K562 (cell line): Measurements from ENCODE around the gene AP3M1. TPM values are rescaled to one million over a fixed set of nuclear protein-coding genes. Genes with fewer than 3 reads are reported as not detected.

Experiments used
- AFF4 ChIP-seq: sonication (generic); formaldehyde crosslinking; IDR thresholded peaks from 2 replicates; pipeline ENCODE4 v1.8.0; 2023; ENCODE audit warnings: mild to moderate bottlenecking, missing genetic modification reagents
- ARNT ChIP-seq, 2 experiments: fragments of 450-650 bp; IDR thresholded peaks; 2 replicates each; pipeline ENCODE4 v1.6.1; 2016; ENCODE audit warnings: mild to moderate bottlenecking in 1 of 2
- CBFB ChIP-seq: sonication (generic); formaldehyde crosslinking; IDR thresholded peaks from 2 replicates; pipeline ENCODE4 v1.4.0; 2020; ENCODE audit warnings: mild to moderate bottlenecking, missing genetic modification reagents
- CXXC5 ChIP-seq: fragments of 250-450 bp; sonication (Bioruptor Pico); IDR thresholded peaks from 2 replicates; pipeline ENCODE4 v1.8.0; 2022; ENCODE audit warnings: inconsistent platforms, mild to moderate bottlenecking, moderate library complexity
- ELK1 ChIP-seq: sonication (generic); formaldehyde crosslinking; IDR thresholded peaks from 2 replicates; pipeline ENCODE4 v1.8.1; 2022; ENCODE audit warnings: missing genetic modification reagents
- FOXK2 ChIP-seq, 2 experiments: fragments of 450-650 bp; IDR thresholded peaks in 1 of 2; conservative IDR thresholded peaks in 1 of 2; 2 replicates each; pipeline ENCODE4 v1.6.1; 2016; ENCODE audit warnings: low read depth in 2 of 2, mild to moderate bottlenecking in 1 of 2
- HDAC8 ChIP-seq: fragments of 450-650 bp; IDR thresholded peaks from 2 replicates; pipeline ENCODE4 v1.6.1; 2016; ENCODE audit warnings: mild to moderate bottlenecking, missing genetic modification characterization, moderate library complexity, missing compliant biosample characterization
- HLTF ChIP-seq: fragments of 450-650 bp; IDR thresholded peaks from 2 replicates; pipeline ENCODE4 v1.6.1; 2016
- HMGN3 ChIP-seq: IDR thresholded peaks from 2 replicates; pipeline ENCODE4 v1.6.1; 2011; ENCODE audit warnings: borderline replicate concordance, low read depth, mild to moderate bottlenecking, mixed read lengths, low read length; ENCODE audit not compliant: insufficient read length; ENCODE audit errors: extremely low read depth
- L3MBTL2 ChIP-seq: fragments of 450-650 bp; IDR thresholded peaks from 2 replicates; pipeline ENCODE4 v1.6.1; 2016; ENCODE audit warnings: mild to moderate bottlenecking, moderate library complexity
- NFE2L1 ChIP-seq: fragments of 450-650 bp; IDR thresholded peaks from 2 replicates; pipeline ENCODE4 v1.6.1; 2016; ENCODE audit warnings: missing genetic modification characterization, low read depth, mild to moderate bottlenecking, missing compliant biosample characterization, moderate library complexity, borderline replicate concordance
- NONO ChIP-seq, 2 experiments: fragments of 200-400 bp in 1 of 2; fragments of 450-650 bp in 1 of 2; formaldehyde crosslinking in 1 of 2; IDR thresholded peaks; 2 replicates each; pipeline ENCODE4 v1.6.1; 2017; ENCODE audit warnings: low read depth in 2 of 2, mild to moderate bottlenecking in 2 of 2, moderate library complexity in 2 of 2, low read length in 1 of 2
- PPARD ChIP-seq: fragments of 250-450 bp; sonication (Bioruptor Pico); IDR thresholded peaks from 2 replicates; pipeline ENCODE4 v1.8.0; 2022; ENCODE audit warnings: inconsistent platforms, mild to moderate bottlenecking, moderate library complexity
- SPI1 ChIP-seq: IDR thresholded peaks from 2 replicates; pipeline ENCODE4 v1.6.1; 2011; ENCODE audit warnings: low read depth, low read length, control low read depth, borderline replicate concordance
- TEAD1 ChIP-seq, 2 experiments: fragments of 450-650 bp in 1 of 2; sonication (generic) in 1 of 2; formaldehyde crosslinking; IDR thresholded peaks; 2 replicates each; pipeline versions ENCODE4 v1.4.0 to v1.8.0; 2020 to 2022; ENCODE audit warnings: mild to moderate bottlenecking in 2 of 2, missing genetic modification reagents in 1 of 2
- UBTF ChIP-seq, 2 experiments: IDR thresholded peaks; 2 replicates each; pipeline ENCODE4 v1.6.1; 2012; ENCODE audit warnings: improper control_type of control experiment in 2 of 2, low read depth in 2 of 2, low read length in 2 of 2, borderline replicate concordance in 1 of 2
- ZBTB1 ChIP-seq: sonication (generic); formaldehyde crosslinking; IDR thresholded peaks from 2 replicates; pipeline ENCODE4 v1.8.1; 2023; ENCODE audit warnings: missing genetic modification reagents, low read depth, mild to moderate bottlenecking, borderline replicate concordance
- ZNF766 ChIP-seq: fragments of 200-800 bp; sonication (Bioruptor generic); conservative IDR thresholded peaks from 2 replicates; pipeline ENCODE4 v1.6.1; 2016; ENCODE audit warnings: missing genetic modification characterization, missing compliant biosample characterization
- ZSCAN32 ChIP-seq: fragments of 450-650 bp; formaldehyde crosslinking; IDR thresholded peaks from 2 replicates; pipeline ENCODE4 v1.4.0; 2020; ENCODE audit warnings: mild to moderate bottlenecking, moderate library complexity
- polyA plus RNA-seq, 8 experiments: library from polyadenylated mRNA; depleted of rRNA in 4 of 8; stranded (reverse) in 5 of 8; unstranded in 3 of 8; fragments of >200 nt; fragmentation: Nextera tagmentation in 2 of 8; fragmentation: Illumina TruSeq in 1 of 8; extraction: Ambion mirVana in 2 of 8; extraction: Trizol in 1 of 8; gene quantifications; 2 replicates each; pipeline versions ENCODE4 v1.2.1 to v1.2.3, GENCODE V29; 2011 to 2014; ENCODE audit warnings: inconsistent platforms in 1 of 8, missing spikeins in 1 of 8
- total RNA-seq, 7 experiments: library from RNA; depleted of rRNA in 6 of 7; stranded (reverse); fragments of >200 nt in 6 of 7; fragmentation: Illumina TruSeq in 2 of 7; extraction: Trizol in 2 of 7; gene quantifications; 2 replicates each; pipeline versions ENCODE4 v1.2.1 to v1.2.3, GENCODE V29; 2011 to 2021; ENCODE audit warnings: low replicate concordance in 1 of 7

AP3M1 gene
- total and polyA plus RNA-seq, 9 of the 15 experiments (the other 6 are each of a cell fraction or from before 2014, with no cell fraction given) = 44.3 to 135 (median 67.6) TPM

DNA sequence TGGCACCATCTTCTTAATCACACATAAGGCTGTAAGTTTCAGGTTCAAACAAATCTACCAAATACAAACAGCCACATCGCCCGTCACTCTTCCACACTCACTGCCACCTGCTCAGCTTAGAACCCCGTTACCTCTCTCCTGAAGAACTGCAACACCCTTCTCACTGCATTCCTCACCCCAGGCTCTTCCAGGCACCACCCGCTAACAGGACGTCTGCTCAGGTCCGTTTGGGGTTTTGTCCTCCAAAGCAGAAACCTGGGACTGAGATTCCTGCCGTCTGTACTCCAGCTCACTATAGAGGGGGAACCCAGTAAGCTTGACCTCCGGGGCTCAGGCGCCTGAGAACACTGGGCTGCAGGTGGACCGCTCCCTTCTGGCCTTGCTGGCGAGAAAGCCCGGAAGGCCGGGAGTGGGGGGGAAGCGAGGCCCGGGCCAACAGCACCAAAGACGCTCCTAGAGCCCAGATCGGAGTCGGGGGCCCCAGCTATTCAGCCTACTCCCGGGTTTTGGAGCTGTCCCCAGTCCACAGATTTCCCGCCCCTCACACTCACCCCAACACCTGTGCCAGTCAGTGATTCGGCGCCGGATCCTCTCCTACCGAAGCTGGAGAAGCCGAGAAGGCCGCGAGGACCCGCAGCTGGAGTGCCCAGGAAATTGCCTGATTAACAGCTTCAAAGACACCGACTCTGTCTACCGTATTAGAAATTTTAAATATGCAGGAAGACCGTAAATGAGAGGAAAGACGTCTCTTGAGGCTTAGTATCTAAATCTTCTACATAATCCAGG, at the start of gene AP3M1 (continued):
- TF ChIP-seq AFF4 = no peak
- TF ChIP-seq ZBTB1 = peak; percentile 67; the same call in 1 of the 2 replicates
- no peak for TF ChIP-seq ELK1 (CRISPR knock-in tag)
- no peak for TF ChIP-seq HMGN3
- no peak for TF ChIP-seq HLTF
- TF ChIP-seq ZNF766 = peak; percentile 63; the same call in 1 of the 2 replicates
- TF ChIP-seq L3MBTL2 = peak; percentile 18; the same call in 1 of the 2 replicates
- no peak for TF ChIP-seq CBFB (CRISPR knock-in tag)
- 0 out of 2 replicates have a peak, but pooled peaks have one; percentile 50 for TF ChIP-seq HDAC8 (tag)
- TF ChIP-seq PPARD = no peak
- TF ChIP-seq ARNT (IDR thresholded peaks at IDR 0.05) = peak; percentile 46 to 82; a peak in 3 of 4 replicates
- peak in 1 of 2 experiments; percentile 55; a peak in 1 of 4 replicates for TF ChIP-seq FOXK2 (conservative IDR thresholded peaks at IDR 0.05 in 1 of 2, IDR thresholded peaks at IDR 0.05 in 1 of 2; ENCODE audit: low read depth in 2 of 2)
- TF ChIP-seq CXXC5 (CRISPR knock-in tag) = peak; percentile 62; the same call in 1 of the 2 replicates
- 0 out of 2 replicates have a peak, but pooled peaks have one; percentile 27 for TF ChIP-seq ZSCAN32 (CRISPR knock-in tag)
- no peak; a peak in 1 of 4 replicates for TF ChIP-seq TEAD1 (CRISPR knock-in tag; IDR thresholded peaks at IDR 0.05)
- TF ChIP-seq SPI1 = no peak
- no peak for TF ChIP-seq NONO (IDR thresholded peaks at IDR 0.05; ENCODE audit: low read depth in 2 of 2, low read length in 1 of 2)
- TF ChIP-seq UBTF (IDR thresholded peaks at IDR 0.05; ENCODE audit: borderline replicate concordance in 1 of 2, low read depth in 2 of 2, low read length in 2 of 2) = peak in 1 of 2 experiments; percentile 71; a peak in 2 of 4 replicates
- no peak for TF ChIP-seq NFE2L1 (tag)
